Central memory CD8-positive, alpha-beta T cell (primary cell): ENCODE measurements around the gene FARS2.

Experiments
- ATAC-seq: fragments of 150-1000 bp; cut with Tn5 transposase; replicated peaks from 2 replicates; pipeline ENCODE4 v1.10.0; 2022; ENCODE audit warnings: mild to moderate bottlenecking, moderate FRiP score, moderate number of reproducible peaks; ENCODE audit not compliant: poor library complexity, severe bottlenecking; ENCODE audit errors: extremely low read depth
- DNase-seq, 2 donors: peaks; one replicate each; pipeline ENCODE4 v3.0.0; 2021; ENCODE audit warnings: low spot score in 2 of 2
- H3K27ac Mint-ChIP-seq: one replicate; pipeline ENCODE4 v1.8.0; 2022; ENCODE audit warnings: low read depth, mild to moderate bottlenecking, moderate library complexity, mixed read lengths
- H3K27me3 Mint-ChIP-seq: one replicate; pipeline ENCODE4 v1.8.0; 2022; ENCODE audit warnings: mixed read lengths
- H3K36me3 Mint-ChIP-seq: one replicate; pipeline ENCODE4 v1.8.0; 2022; ENCODE audit warnings: mild to moderate bottlenecking, moderate library complexity, mixed read lengths; ENCODE audit not compliant: insufficient read depth
- H3K4me1 Mint-ChIP-seq: one replicate; pipeline ENCODE4 v1.8.0; 2022; ENCODE audit warnings: mixed read lengths
- H3K4me3 Mint-ChIP-seq: one replicate; pipeline ENCODE4 v1.8.0; 2022; ENCODE audit warnings: mild to moderate bottlenecking, moderate library complexity, mixed read lengths
- H3K9me3 Mint-ChIP-seq: one replicate; pipeline ENCODE4 v1.8.0; 2022; ENCODE audit warnings: mixed read lengths

FARS2 gene

DNA sequence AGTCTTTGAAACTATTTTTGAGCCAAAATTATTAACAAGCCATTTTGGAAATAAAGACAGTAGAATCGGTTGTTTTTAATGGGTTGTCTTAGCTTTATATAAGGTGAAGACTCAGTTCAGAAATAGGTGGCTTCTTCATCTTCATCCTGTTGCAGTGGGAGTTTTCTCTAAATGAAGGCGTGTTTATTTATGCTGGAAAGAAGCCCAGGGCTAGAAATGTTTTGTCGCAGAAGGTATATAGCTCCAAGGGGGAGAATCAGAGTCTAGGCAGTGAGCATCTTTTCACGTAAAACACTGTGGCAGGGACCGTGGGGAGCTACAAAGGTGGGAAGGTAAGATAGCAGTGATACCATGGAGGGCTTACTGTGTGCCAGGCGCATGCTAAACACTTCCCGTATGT is 34.3 kb downstream of the FARS2 start:
- H3K27ac Mint-ChIP-seq, result no peak overlapping the region
- H3K36me3 Mint-ChIP-seq, result peaks cover 2% of the 10 kb centered on the region
- no peak for ATAC-seq
- no peaks in the 10 kb centered on the region for H3K9me3 Mint-ChIP-seq
- no peak overlapping the region for H3K4me3 Mint-ChIP-seq
- H3K27me3 Mint-ChIP-seq, result no peaks in the 10 kb centered on the region
- peaks cover 31% of the 10 kb centered on the region for H3K4me1 Mint-ChIP-seq
- DNase-seq, result no peak

- Mint-ChIP-seq H3K4me3 (no peak overlapping the region), H3K36me3 (peaks cover 2% of the 10 kb centered on the region), H3K9me3 (no peaks in the 10 kb centered on the region), H3K4me1 (peaks cover 31% of the 10 kb centered on the region), H3K27me3 (no peaks in the 10 kb centered on the region), H3K27ac (no peak overlapping the region)
- ATAC-seq (no peak), DNase-seq (no peak)
These were observed 39.0 kb downstream of the FARS2 start for GRCh38 chr6:5300206-5300764.

DNA sequence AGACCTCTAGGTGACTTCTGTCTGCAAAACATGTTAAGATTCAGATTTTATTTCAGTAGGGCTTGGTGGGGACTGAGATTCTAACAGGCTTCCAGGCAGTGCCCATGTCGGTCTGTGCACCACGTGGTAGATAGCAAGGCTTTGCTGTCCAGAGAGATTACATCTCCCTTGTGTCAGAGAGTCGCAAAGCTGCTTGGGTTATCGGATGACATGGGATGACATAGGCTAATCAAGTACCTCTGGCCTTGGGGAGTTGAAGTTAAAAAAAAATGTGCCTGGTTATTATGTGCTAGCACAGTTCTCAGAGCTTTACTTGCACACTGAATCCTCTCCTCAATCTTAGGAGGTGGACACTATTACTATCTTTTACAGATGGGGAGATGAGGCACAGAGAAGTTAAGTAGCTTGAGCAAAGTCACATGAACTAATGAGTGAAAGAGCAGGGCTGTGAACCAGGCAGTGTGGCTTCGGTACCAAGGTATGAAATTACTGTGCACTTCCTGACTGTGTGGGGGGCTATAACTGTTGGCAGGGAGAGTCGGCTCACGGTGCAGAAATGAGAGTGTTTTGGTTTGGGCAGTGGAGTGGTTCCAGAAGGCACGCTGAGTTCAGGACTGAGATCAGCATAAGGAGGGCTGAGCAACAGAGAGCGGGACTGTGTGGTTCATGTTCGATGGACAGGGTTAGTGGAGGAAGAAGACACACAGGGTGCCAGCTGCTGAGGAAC is 41.1 kb downstream of the FARS2 start:
- Mint-ChIP-seq H3K9me3 (no peaks in the 10 kb centered on the region), H3K27ac (peak overlapping the region; percentile 47), H3K4me3 (peak overlapping the region; percentile 63), H3K27me3 (no peaks in the 10 kb centered on the region), H3K36me3 (no peaks in the 10 kb centered on the region), H3K4me1 (peaks cover 27% of the 10 kb centered on the region)
- DNase-seq, result no peak
- ATAC-seq, result peak; percentile 71

DNA sequence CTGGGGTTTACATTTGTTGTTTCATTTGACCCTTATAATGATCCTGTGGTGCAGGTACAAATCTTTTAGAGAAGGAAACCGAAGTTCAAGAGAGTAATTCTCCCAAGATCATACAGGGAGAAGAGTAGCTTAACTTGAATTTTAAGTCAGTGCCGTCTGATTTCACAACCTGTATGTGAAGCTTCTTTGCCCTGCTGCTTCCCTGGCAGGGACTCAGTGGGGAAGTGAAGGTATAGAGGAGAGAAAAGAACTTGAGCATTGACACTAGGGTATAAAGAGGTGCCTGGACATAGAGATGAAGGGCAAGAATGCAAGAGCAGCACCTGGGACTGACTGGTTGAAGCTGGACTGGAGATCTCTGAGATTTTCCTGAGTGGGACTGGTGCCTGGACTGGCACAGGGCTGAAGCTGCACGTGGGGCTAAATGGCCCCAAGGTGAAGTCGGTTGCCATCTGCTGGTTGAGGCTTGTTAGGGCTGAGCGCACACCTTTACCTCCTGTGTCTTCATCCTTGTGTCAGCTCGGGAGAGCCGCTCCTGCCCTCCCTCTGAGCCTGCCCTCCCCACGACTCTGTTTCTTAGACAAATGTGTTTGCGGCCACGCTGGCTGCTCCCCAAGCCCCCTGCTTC is 41.8 kb downstream of the FARS2 start:
- ATAC-seq (peak; percentile 91), DNase-seq (peak; percentile 37 to 45)
- peak overlapping the region; percentile 63 for H3K4me3 Mint-ChIP-seq
- H3K27ac Mint-ChIP-seq, result peak overlapping the region; percentile 47
- peaks cover under 1% of the 10 kb centered on the region for H3K36me3 Mint-ChIP-seq
- peaks cover 31% of the 10 kb centered on the region for H3K4me1 Mint-ChIP-seq
- H3K9me3 Mint-ChIP-seq, result no peaks in the 10 kb centered on the region
- no peaks in the 10 kb centered on the region for H3K27me3 Mint-ChIP-seq

GRCh38 chr6:5303682-5304081 is 42.4 kb downstream of the FARS2 start:
- Mint-ChIP-seq H3K36me3 (peaks cover 3% of the 10 kb centered on the region), H3K9me3 (no peaks in the 10 kb centered on the region), H3K27ac (no peak overlapping the region), H3K27me3 (no peaks in the 10 kb centered on the region), H3K4me1 (peaks cover 31% of the 10 kb centered on the region), H3K4me3 (peak overlapping the region; percentile 63)
- DNase-seq (no peak), ATAC-seq (no peak)

DNA sequence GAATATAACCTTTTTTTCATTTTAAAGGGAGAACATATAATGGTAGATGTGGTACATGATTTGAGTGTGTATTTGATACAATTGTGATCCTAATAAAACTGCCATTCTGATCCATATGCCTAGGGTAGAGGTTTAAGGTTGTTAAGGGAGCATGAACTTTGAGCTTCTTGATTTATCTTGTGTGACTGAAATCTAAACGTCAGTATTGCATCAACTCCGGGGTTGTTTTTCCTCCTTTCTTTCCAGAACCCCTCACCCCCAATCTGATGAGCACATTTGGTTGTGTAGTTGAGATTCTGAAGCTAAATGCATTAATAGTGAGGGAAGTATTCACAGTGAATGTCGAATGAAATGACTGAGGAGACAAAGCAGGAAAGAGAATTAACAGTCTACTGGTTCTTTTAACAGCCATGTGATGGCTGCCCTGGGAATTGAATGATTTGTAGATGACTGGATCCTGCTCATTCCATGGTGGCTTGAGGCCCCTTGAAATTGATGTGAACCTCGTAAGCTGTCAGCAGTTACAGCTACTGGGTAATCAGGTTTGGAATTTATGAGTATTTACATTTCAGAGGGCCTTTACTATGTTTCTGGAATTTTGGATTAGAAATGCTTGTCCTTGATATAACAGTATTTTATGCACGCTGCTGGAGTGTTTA is 44.8 kb downstream of the FARS2 start:
- no peaks in the 10 kb centered on the region for H3K27me3 Mint-ChIP-seq
- H3K9me3 Mint-ChIP-seq, result no peaks in the 10 kb centered on the region
- no peak overlapping the region for H3K27ac Mint-ChIP-seq
- H3K4me3 Mint-ChIP-seq, result no peak overlapping the region
- H3K36me3 Mint-ChIP-seq, result peaks cover 3% of the 10 kb centered on the region
- DNase-seq (no peak), ATAC-seq (no peak)
- peaks cover 43% of the 10 kb centered on the region for H3K4me1 Mint-ChIP-seq

GRCh38 chr6:5307058-5307457 is 45.7 kb downstream of the FARS2 start:
- H3K36me3 Mint-ChIP-seq, result peaks cover 3% of the 10 kb centered on the region
- no peaks in the 10 kb centered on the region for H3K9me3 Mint-ChIP-seq
- peaks cover 34% of the 10 kb centered on the region for H3K4me1 Mint-ChIP-seq
- no peak overlapping the region for H3K4me3 Mint-ChIP-seq
- H3K27me3 Mint-ChIP-seq, result no peaks in the 10 kb centered on the region
- no peak overlapping the region for H3K27ac Mint-ChIP-seq
- DNase-seq (no peak), ATAC-seq (no peak)

DNA sequence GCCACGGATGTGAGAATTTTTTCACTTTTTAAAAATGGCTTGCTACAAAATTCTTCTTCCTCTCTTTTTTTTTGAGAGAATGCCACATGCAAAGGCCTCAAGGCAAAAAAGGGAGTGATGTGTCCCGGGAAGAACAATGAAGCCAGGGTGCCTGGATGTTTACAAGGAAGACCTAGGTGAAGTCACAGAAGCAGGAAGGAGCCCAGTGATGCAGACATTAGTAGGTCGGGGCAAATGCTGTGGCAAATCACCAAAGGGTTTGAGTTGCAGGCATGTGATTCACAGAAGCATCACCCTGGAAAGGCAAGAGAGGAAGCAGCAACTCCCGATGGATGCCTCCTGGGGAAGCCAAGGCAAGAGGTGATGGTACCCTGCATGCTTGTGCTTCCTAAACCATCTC is 46.8 kb downstream of the FARS2 start:
- Mint-ChIP-seq H3K9me3 (no peaks in the 10 kb centered on the region), H3K27me3 (no peaks in the 10 kb centered on the region), H3K36me3 (peaks cover 3% of the 10 kb centered on the region), H3K4me1 (peaks cover 31% of the 10 kb centered on the region), H3K27ac (no peak overlapping the region), H3K4me3 (no peak overlapping the region)
- no peak for DNase-seq
- no peak for ATAC-seq

DNA sequence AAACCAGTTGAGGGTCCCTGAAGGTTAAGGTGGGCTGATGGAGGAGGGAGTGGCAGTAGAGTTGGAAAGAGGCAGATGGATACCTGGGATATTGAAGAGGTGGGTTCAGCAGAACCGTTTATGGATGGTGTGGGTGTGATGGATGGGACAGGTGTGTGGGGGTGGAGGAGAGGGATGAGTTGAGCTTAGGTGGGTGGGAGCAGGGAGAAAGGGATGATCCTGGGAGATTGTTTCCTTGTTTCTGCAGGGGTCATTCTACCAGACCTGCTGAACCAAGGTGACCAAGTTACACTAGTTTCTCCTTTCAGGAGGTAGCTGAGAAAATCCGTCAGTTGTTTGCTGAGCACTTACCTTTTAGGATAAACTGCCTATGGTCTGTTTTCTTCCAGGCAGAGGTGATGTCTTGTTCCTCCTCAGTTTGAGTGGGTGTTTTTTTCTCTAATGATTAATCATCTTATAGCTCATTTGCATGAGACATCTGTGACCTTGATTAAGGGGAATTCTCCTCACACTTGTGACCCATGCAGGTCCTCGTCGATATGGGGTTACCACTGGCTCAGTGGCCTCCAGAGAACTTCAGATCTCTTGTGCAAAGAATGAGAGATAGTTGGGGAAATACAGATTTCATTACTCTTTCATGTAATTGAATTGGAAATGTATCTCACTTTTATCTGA is 53.0 kb downstream of the FARS2 start:
- Mint-ChIP-seq H3K4me1 (peaks cover 25% of the 10 kb centered on the region), H3K27ac (peak overlapping the region; percentile 35), H3K9me3 (no peaks in the 10 kb centered on the region), H3K27me3 (no peaks in the 10 kb centered on the region), H3K4me3 (no peak overlapping the region), H3K36me3 (peaks cover 2% of the 10 kb centered on the region)
- DNase-seq (no peak), ATAC-seq (no peak)

DNA sequence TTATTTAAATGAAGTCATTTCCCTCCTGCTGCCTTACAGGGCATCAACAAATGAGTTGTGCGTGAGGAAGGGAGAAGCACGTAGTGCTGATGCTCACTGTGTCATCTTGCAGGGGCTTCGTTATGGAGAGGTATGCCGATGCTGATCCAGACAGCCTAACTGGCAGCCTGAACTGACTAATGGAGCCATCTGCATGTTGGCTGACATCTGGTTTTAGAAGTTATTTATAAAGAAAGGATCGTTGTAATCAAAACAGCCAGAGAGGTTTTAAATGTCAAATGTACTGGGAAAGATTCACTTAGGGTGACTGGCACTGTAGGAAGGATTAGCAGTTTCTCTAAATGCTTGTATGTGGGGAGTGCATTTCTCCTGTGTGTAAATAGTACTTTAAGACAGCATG is 54.6 kb downstream of the FARS2 start:
- no peak for ATAC-seq
- no peak for DNase-seq
- Mint-ChIP-seq H3K9me3 (no peaks in the 10 kb centered on the region), H3K27me3 (no peaks in the 10 kb centered on the region), H3K36me3 (peaks cover 2% of the 10 kb centered on the region), H3K4me3 (no peak overlapping the region), H3K27ac (no peak overlapping the region), H3K4me1 (peaks cover 30% of the 10 kb centered on the region)

GRCh38 chr6:5316951-5317350 is 55.6 kb downstream of the FARS2 start:
- Mint-ChIP-seq H3K4me3 (no peak overlapping the region), H3K36me3 (peaks cover 2% of the 10 kb centered on the region), H3K4me1 (peaks cover 40% of the 10 kb centered on the region), H3K9me3 (no peaks in the 10 kb centered on the region), H3K27me3 (no peaks in the 10 kb centered on the region), H3K27ac (no peak overlapping the region)
- DNase-seq (no peak), ATAC-seq (no peak)

- DNase-seq, result no peak
- H3K36me3 Mint-ChIP-seq, result peaks cover 2% of the 10 kb centered on the region
- H3K9me3 Mint-ChIP-seq, result no peaks in the 10 kb centered on the region
- H3K4me3 Mint-ChIP-seq, result no peak overlapping the region
- no peak for ATAC-seq
- H3K4me1 Mint-ChIP-seq, result peaks cover 27% of the 10 kb centered on the region
- no peak overlapping the region for H3K27ac Mint-ChIP-seq
- no peaks in the 10 kb centered on the region for H3K27me3 Mint-ChIP-seq
These were observed 57.4 kb downstream of the FARS2 start for GRCh38 chr6:5318617-5319272.
